ENCODE results near the gene PTPN4. TPM values are rescaled to one million over a fixed set of nuclear protein-coding genes. Genes with fewer than 3 reads are reported as not detected.

The PTPN4 gene
- total RNA-seq, 1 experiment from 2014 or later: 42.2 TPM

- Histone ChIP-seq H3K4me1 (ENCODE audit: insufficient read depth, low read length, poor library complexity, severe bottlenecking) (no peaks in the 10 kb centered on the region), H3K27me3 (replicated peaks; ENCODE audit: insufficient read depth, low read depth, low read length, poor library complexity) (no peaks in the 10 kb centered on the region), H3K4me3 (ENCODE audit: low read depth, low read length, poor library complexity, severe bottlenecking) (no peak overlapping the region), H3K27ac (ENCODE audit: low read depth, low read length, poor library complexity, severe bottlenecking) (no peak overlapping the region), H3K9me3 (ENCODE audit: low read depth, low read length, poor library complexity, severe bottlenecking) (no peaks in the 10 kb centered on the region), H3K36me3 (ENCODE audit: insufficient read depth, low read length, poor library complexity, severe bottlenecking) (no peaks in the 10 kb centered on the region)
- intact Hi-C loops (cut with micrococcal nuclease; ENCODE audit: unreplicated experiment): no loop called here
- ChIA-PET CTCF (no interaction called here), POLR2A (ENCODE audit: low non-redundant PET) (no interaction called here)
- TF ChIP-seq EZH2 (IDR thresholded peaks at IDR 0.05; ENCODE audit: borderline replicate concordance, low read depth, low read length, poor library complexity, severe bottlenecking): no peak
- TF ChIP-seq, protein P1, sequence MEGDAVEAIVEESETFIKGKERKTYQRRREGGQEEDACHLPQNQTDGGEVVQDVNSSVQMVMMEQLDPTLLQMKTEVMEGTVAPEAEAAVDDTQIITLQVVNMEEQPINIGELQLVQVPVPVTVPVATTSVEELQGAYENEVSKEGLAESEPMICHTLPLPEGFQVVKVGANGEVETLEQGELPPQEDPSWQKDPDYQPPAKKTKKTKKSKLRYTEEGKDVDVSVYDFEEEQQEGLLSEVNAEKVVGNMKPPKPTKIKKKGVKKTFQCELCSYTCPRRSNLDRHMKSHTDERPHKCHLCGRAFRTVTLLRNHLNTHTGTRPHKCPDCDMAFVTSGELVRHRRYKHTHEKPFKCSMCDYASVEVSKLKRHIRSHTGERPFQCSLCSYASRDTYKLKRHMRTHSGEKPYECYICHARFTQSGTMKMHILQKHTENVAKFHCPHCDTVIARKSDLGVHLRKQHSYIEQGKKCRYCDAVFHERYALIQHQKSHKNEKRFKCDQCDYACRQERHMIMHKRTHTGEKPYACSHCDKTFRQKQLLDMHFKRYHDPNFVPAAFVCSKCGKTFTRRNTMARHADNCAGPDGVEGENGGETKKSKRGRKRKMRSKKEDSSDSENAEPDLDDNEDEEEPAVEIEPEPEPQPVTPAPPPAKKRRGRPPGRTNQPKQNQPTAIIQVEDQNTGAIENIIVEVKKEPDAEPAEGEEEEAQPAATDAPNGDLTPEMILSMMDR (conservative IDR thresholded peaks at IDR 0.05; ENCODE audit: low read depth, low read length): no peak
- DNase-seq (ENCODE audit: low spot score): no peak
- BruUV-seq (replicated peaks): no TSS peak
These were observed 173.1 kb downstream of the PTPN4 start for GRCh38 chr2:119932809-119933208.

DNA sequence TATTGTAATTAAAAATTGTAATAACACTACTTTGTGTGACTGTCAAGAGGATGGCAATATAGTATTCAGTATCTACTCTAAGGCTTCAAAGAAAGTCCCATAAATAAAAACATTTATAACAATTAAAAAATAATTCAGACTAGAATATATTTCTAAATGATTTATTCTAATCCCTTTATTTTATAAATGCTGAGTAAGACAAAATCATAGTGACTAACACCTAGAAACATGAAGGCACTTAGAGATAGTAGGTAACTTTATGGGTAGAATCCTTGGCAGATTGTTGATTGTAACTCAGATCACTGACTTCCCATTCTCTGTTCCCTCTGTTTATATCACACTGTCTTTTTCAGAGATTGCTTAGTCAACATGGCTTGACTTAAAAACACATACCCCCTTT lies 174.6 kb downstream of the PTPN4 start:
- Histone ChIP-seq H3K36me3 (ENCODE audit: insufficient read depth, low read length, poor library complexity, severe bottlenecking) (no peaks in the 10 kb centered on the region), H3K27ac (ENCODE audit: low read depth, low read length, poor library complexity, severe bottlenecking) (no peak overlapping the region), H3K4me3 (ENCODE audit: low read depth, low read length, poor library complexity, severe bottlenecking) (no peak overlapping the region), H3K9me3 (ENCODE audit: low read depth, low read length, poor library complexity, severe bottlenecking) (no peaks in the 10 kb centered on the region), H3K4me1 (ENCODE audit: insufficient read depth, low read length, poor library complexity, severe bottlenecking) (no peaks in the 10 kb centered on the region), H3K27me3 (replicated peaks; ENCODE audit: insufficient read depth, low read depth, low read length, poor library complexity) (no peaks in the 10 kb centered on the region)
- intact Hi-C loops (cut with micrococcal nuclease; ENCODE audit: unreplicated experiment): no loop called here
- DNase-seq (ENCODE audit: low spot score): no peak
- TF ChIP-seq, protein P1 (conservative IDR thresholded peaks at IDR 0.05; ENCODE audit: low read depth, low read length): no peak
- no peak for TF ChIP-seq EZH2 (IDR thresholded peaks at IDR 0.05; ENCODE audit: borderline replicate concordance, low read depth, low read length, poor library complexity, severe bottlenecking)
- no TSS peak for BruUV-seq (replicated peaks)
- ChIA-PET CTCF (no interaction called here), POLR2A (ENCODE audit: low non-redundant PET) (no interaction called here)

GRCh38 chr2:119937680-119938079 lies 178.0 kb downstream of the PTPN4 start:
- H3K4me1 ChIP-seq (ENCODE audit: insufficient read depth, low read length, poor library complexity, severe bottlenecking): no peaks in the 10 kb centered on the region
- H3K4me3 ChIP-seq (ENCODE audit: low read depth, low read length, poor library complexity, severe bottlenecking): no peak overlapping the region
- H3K27ac ChIP-seq (ENCODE audit: low read depth, low read length, poor library complexity, severe bottlenecking): no peak overlapping the region
- BruUV-seq (replicated peaks): no TSS peak
- no peak for DNase-seq (ENCODE audit: low spot score)
- H3K36me3 ChIP-seq (ENCODE audit: insufficient read depth, low read length, poor library complexity, severe bottlenecking): no peaks in the 10 kb centered on the region
- POLR2A ChIA-PET (ENCODE audit: low non-redundant PET): no interaction called here
- intact Hi-C loops (cut with micrococcal nuclease; ENCODE audit: unreplicated experiment): no loop called here
- H3K9me3 ChIP-seq (ENCODE audit: low read depth, low read length, poor library complexity, severe bottlenecking): no peaks in the 10 kb centered on the region
- no peak for TF ChIP-seq EZH2 (IDR thresholded peaks at IDR 0.05; ENCODE audit: borderline replicate concordance, low read depth, low read length, poor library complexity, severe bottlenecking)
- TF ChIP-seq, protein P1 (conservative IDR thresholded peaks at IDR 0.05; ENCODE audit: low read depth, low read length): no peak
- CTCF ChIA-PET: no interaction called here
- no peaks in the 10 kb centered on the region for H3K27me3 ChIP-seq (replicated peaks; ENCODE audit: insufficient read depth, low read depth, low read length, poor library complexity)

All from A673 (cell line).